Natural killer cell (primary cell): ENCODE results near the gene MMP24OS. TPM values are rescaled to one million over a fixed set of nuclear protein-coding genes. Genes with fewer than 3 reads are reported as not detected.

Source experiments
- ATAC-seq, 3 donors: fragments of 150-1000 bp in 2 of 3; fragments of 200-7000 bp in 1 of 3; cut with Tn5 transposase; 1 replicate in 1 of 3; 2 replicates in 2 of 3; pipeline ENCODE4 v1.10.0; 2021; ENCODE audit warnings: mild to moderate bottlenecking in 2 of 3, moderate library complexity in 2 of 3
- DNase-seq, 2 donors: peaks; one replicate each; pipeline versions ENCODE4 v3.0.0 to v3.0.0-alpha.2; 2013 to 2021; ENCODE audit warnings: mixed read lengths in 1 of 2
- H3K27ac ChIP-seq: one replicate; pipeline ENCODE4 v1.5.1; 2013; ENCODE audit warnings: mild to moderate bottlenecking, low read length
- H3K27me3 ChIP-seq: one replicate; pipeline ENCODE4 v1.6.1; 2013; ENCODE audit warnings: low read length; ENCODE audit not compliant: control insufficient read depth, insufficient read depth
- H3K36me3 ChIP-seq: one replicate; pipeline ENCODE4 v1.6.1; 2013; ENCODE audit warnings: low read length; ENCODE audit not compliant: control insufficient read depth, insufficient read depth
- H3K4me1 ChIP-seq: one replicate; pipeline ENCODE4 v1.6.1; 2013; ENCODE audit warnings: low read length; ENCODE audit not compliant: control insufficient read depth, insufficient read depth
- H3K4me3 ChIP-seq: one replicate; pipeline ENCODE4 v1.5.1; 2013; ENCODE audit warnings: low read length
- H3K9me3 ChIP-seq: one replicate; pipeline ENCODE4 v1.6.1; 2013; ENCODE audit warnings: low read length; ENCODE audit not compliant: control insufficient read depth, insufficient read depth
- H3K27ac Mint-ChIP-seq, 2 donors: one replicate each; pipeline ENCODE4 v1.8.0; 2022; ENCODE audit warnings: mild to moderate bottlenecking in 2 of 2, mixed read lengths in 2 of 2, moderate library complexity in 1 of 2
- H3K27me3 Mint-ChIP-seq, 2 donors: one replicate each; pipeline ENCODE4 v1.8.0; 2022; ENCODE audit warnings: low read depth in 2 of 2, mixed read lengths in 2 of 2
- H3K36me3 Mint-ChIP-seq: one replicate; pipeline ENCODE4 v1.8.0; 2022; ENCODE audit warnings: mixed read lengths
- H3K4me1 Mint-ChIP-seq, 2 donors: one replicate each; pipeline ENCODE4 v1.8.0; 2022; ENCODE audit warnings: mixed read lengths in 2 of 2
- H3K4me3 Mint-ChIP-seq: one replicate; pipeline ENCODE4 v1.8.0; 2022; ENCODE audit warnings: mild to moderate bottlenecking, moderate library complexity, mixed read lengths
- H3K9me3 Mint-ChIP-seq, 2 donors: one replicate each; pipeline ENCODE4 v1.8.0; 2022; ENCODE audit warnings: mixed read lengths in 2 of 2
- CTCF ChIP-seq: fragments of 200-600 bp; IDR thresholded peaks from one replicate; pipeline ENCODE4 v1.8.0; 2022; ENCODE audit warnings: antibody characterized with exemption
- WGBS: methylation state at CpG from one replicate; pipeline ENCODE4 v1.1.7; 2013; ENCODE audit warnings: missing lambda C conversion rate; ENCODE audit not compliant: insufficient coverage; 5-methylcytosine and 5-hydroxymethylcytosine counted together
- intact Hi-C: fragments of 100-400 bp; cut with micrococcal nuclease; formaldehyde crosslinking; loops from one replicate; pipeline ENCODE4 v1.14.2; 2022
- total RNA-seq, 4 donors: library from RNA; stranded (reverse); fragments of 120-200 nt in 1 of 4; gene quantifications; one replicate each; pipeline versions ENCODE4 v1.2.3 to v1.2.4, GENCODE V29; 2013 to 2022

Gene MMP24OS
- total RNA-seq, 3 donors from 2014 or later (not counting 1 experiment from before 2014, with no cell fraction given): 76.5 to 92.7 (median 86.6) TPM

DNA sequence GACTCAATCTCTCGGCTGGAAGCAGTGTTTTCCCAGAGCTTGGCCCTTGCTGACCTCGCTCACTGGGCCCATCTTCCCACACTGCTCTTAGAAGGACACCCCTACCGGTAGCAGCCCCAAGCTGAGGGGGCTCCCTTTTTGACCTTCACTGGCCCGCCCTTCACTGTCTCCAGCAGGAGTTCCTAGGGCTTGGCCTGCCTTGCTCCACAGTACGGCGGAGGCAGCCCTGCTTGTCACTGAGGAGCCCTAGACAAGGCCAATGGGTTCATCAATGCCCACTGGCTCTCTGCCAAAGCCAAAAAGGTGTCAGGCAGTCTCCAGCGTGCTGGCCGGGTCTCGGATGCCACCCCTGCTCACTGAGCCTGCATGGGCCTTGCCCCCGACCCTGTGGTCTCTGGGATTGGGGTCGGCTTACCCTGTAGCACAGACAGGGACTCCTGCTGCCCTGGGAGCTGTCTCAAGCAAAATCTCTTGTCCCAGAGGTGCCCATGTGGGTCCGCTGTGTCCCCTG, 2.1 kb downstream of the MMP24OS start:
- 96% methylated on average over 12 of the region's 12 CpGs for WGBS
- intact Hi-C loops: no loop called here
- no peak overlapping the region for H3K4me3 ChIP-seq

DNA sequence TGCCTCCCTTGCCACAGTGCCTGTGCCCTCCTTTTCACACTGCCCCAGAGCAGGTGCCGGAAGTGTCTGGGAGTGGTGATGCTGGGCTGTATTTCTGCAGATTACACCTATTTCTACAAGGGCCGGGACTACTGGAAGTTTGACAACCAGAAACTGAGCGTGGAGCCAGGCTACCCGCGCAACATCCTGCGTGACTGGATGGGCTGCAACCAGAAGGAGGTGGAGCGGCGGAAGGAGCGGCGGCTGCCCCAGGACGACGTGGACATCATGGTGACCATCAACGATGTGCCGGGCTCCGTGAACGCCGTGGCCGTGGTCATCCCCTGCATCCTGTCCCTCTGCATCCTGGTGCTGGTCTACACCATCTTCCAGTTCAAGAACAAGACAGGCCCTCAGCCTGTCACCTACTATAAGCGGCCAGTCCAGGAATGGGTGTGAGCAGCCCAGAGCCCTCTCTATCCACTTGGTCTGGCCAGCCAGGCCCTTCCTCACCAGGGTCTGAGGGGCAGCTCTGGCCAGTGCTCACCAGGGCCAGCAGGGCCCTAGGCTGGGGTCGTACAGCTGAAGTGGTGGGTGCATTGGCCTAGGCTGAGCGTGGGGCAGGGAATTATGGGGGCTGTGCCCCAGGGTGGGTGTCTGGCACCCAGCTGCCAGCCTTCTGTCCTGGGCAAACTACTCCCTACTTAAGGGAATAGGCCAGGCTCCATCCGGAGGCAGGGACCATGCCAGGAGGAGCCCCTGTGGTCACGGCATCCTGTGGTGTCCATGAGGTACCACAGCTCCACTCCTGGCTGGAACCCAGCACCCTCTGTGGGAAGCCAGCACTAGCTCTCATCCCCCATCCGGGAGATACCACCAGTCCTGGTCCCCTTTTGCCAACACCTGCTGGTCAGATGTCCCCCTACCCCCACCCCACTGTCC, 3.5 kb downstream of the MMP24OS start:
- Histone ChIP-seq H3K4me1 (peaks cover 29% of the 10 kb centered on the region), H3K36me3 (peaks cover 31% of the 10 kb centered on the region), H3K4me3 (no peak overlapping the region), H3K9me3 (no peaks in the 10 kb centered on the region), H3K27me3 (no peaks in the 10 kb centered on the region), H3K27ac (no peak overlapping the region)
- intact Hi-C loops: no loop called here
- Mint-ChIP-seq H3K4me3 (no peak overlapping the region), H3K4me1 (peaks cover 18 to 26% of the 10 kb centered on the region in 2 donors), H3K36me3 (no peaks in the 10 kb centered on the region), H3K9me3 (no peaks in the 10 kb centered on the region), H3K27me3 (no peaks in the 10 kb centered on the region), H3K27ac (peak overlapping the region in 1 of 2 donors; percentile 13)
- DNase-seq (no peak), ATAC-seq (no peak)
- WGBS: 96% methylated on average over 24 of the region's 24 CpGs
- TF ChIP-seq CTCF: no peak

More for the DNA sequence above, 2.1 kb downstream of the MMP24OS start:
- H3K27ac Mint-ChIP-seq: peak overlapping the region; percentile 97 to 100
- H3K4me3 Mint-ChIP-seq: peak overlapping the region; percentile 95
- Histone ChIP-seq H3K27ac (no peak overlapping the region), H3K4me1 (peaks cover 29% of the 10 kb centered on the region), H3K27me3 (no peaks in the 10 kb centered on the region), H3K36me3 (peaks cover 33% of the 10 kb centered on the region), H3K9me3 (no peaks in the 10 kb centered on the region)
- no peaks in the 10 kb centered on the region for H3K36me3 Mint-ChIP-seq
- H3K27me3 Mint-ChIP-seq: no peaks in the 10 kb centered on the region
- no peaks in the 10 kb centered on the region for H3K9me3 Mint-ChIP-seq
- H3K4me1 Mint-ChIP-seq: peaks cover 16 to 33% of the 10 kb centered on the region in 2 donors
- no peak for TF ChIP-seq CTCF
- DNase-seq (no peak), ATAC-seq (no peak)

DNA sequence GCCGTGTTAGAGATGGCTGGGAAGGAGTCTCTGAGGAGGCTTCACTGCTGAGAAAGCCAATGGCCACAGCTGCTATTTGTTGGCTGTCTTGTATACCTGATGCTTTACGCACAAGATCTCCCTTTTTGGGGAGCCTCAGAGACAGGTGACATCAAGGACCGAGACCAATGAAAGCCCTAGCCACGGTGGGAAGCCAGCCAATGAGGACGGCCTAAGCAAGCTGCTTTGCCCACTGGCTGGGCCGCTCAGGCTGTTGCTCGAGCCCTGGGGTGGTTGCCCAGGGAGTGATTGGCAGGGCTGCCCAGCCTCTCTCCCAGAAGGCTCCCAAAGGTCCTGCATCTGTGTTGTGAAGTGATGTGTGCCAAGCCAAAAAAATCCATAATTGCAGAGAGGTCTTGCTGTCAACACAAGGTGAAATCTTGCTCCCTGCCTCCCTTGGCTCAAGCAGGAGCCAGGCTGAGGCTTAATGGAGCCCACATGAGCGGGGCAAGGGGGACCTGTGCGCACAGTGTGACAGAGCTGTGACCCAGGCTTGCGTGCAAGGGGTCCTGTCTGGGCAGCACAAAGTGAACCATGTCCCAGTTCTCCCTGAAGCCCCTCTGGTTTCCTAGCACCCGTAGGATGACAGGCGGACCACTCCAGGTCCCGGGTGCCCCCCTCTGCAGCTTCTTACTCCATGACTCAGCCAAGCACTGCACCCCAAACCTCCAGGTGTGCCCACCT, 4.3 kb downstream of the MMP24OS start:
- DNase-seq (no peak), ATAC-seq (no peak)
- H3K36me3 ChIP-seq: peaks cover 24% of the 10 kb centered on the region
- H3K27ac Mint-ChIP-seq: peak overlapping the region; percentile 13 to 53
- no peaks in the 10 kb centered on the region for H3K36me3 Mint-ChIP-seq
- 93% methylated on average over 13 of the region's 13 CpGs for WGBS
- peaks cover 17 to 26% of the 10 kb centered on the region in 2 donors for H3K4me1 Mint-ChIP-seq
- H3K9me3 Mint-ChIP-seq: no peaks in the 10 kb centered on the region
- H3K4me3 ChIP-seq: no peak overlapping the region
- no peaks in the 10 kb centered on the region for H3K27me3 Mint-ChIP-seq
- no peak overlapping the region for H3K4me3 Mint-ChIP-seq
- intact Hi-C loops: no loop called here
- no peaks in the 10 kb centered on the region for H3K9me3 ChIP-seq
- H3K4me1 ChIP-seq: peaks cover 29% of the 10 kb centered on the region
- H3K27ac ChIP-seq: no peak overlapping the region
- no peaks in the 10 kb centered on the region for H3K27me3 ChIP-seq
- no peak for TF ChIP-seq CTCF
